Hepatocyte (in vitro differentiated cells): Measurements from ENCODE around the gene MAPK8IP3. TPM values are rescaled to one million over a fixed set of nuclear protein-coding genes. Genes with fewer than 3 reads are reported as not detected.

Source experiments
- DNase-seq: peaks from one replicate; pipeline ENCODE4 v3.0.0-alpha.2; 2016; ENCODE audit warnings: low spot score
- H2AFZ ChIP-seq: fragments of 200-600 bp; sonication (generic); 2 replicates; pipeline ENCODE4 v1.6.0; 2016; ENCODE audit warnings: antibody characterized with exemption, mild to moderate bottlenecking
- H3K27ac ChIP-seq: fragments of 200-600 bp; sonication (generic); 2 replicates; pipeline ENCODE4 v1.5.1; 2016; ENCODE audit warnings: mild to moderate bottlenecking
- H3K27me3 ChIP-seq: fragments of 200-600 bp; sonication (generic); 2 replicates; pipeline ENCODE4 v1.6.1; 2016
- H3K36me3 ChIP-seq: fragments of 200-600 bp; sonication (generic); replicated peaks from 2 replicates; pipeline ENCODE4 v1.5.1; 2016; ENCODE audit warnings: low read depth; ENCODE audit not compliant: insufficient read depth
- H3K4me1 ChIP-seq: fragments of 200-600 bp; sonication (generic); 2 replicates; pipeline ENCODE4 v1.5.1; 2016; ENCODE audit warnings: mild to moderate bottlenecking, moderate library complexity; ENCODE audit not compliant: insufficient read depth
- H3K4me2 ChIP-seq: fragments of 200-600 bp; sonication (generic); 2 replicates; pipeline ENCODE4 v1.6.0; 2016
- H3K4me3 ChIP-seq: fragments of 200-600 bp; sonication (generic); 2 replicates; pipeline ENCODE4 v1.5.1; 2016; ENCODE audit warnings: mild to moderate bottlenecking
- H3K79me2 ChIP-seq: fragments of 200-600 bp; sonication (generic); 2 replicates; pipeline ENCODE4 v1.6.0; 2017; ENCODE audit warnings: mild to moderate bottlenecking
- H3K9me2 ChIP-seq: fragments of 200-600 bp; sonication (generic); replicated peaks from 2 replicates; pipeline ENCODE4 v1.6.0; 2017; ENCODE audit warnings: mild to moderate bottlenecking; ENCODE audit not compliant: insufficient read depth
- H3K9me3 ChIP-seq: fragments of 200-600 bp; sonication (generic); 2 replicates; pipeline ENCODE4 v1.5.1; 2016; ENCODE audit warnings: low read depth, mild to moderate bottlenecking
- H4K20me1 ChIP-seq: fragments of 200-600 bp; sonication (generic); 2 replicates; pipeline ENCODE4 v1.6.0; 2016; ENCODE audit warnings: mild to moderate bottlenecking; ENCODE audit not compliant: insufficient read depth, poor library complexity, severe bottlenecking
- CTCF ChIP-seq: fragments of 200-600 bp; sonication (generic); IDR thresholded peaks from 2 replicates; pipeline ENCODE4 v1.5.1; 2016; ENCODE audit warnings: antibody characterized with exemption, mild to moderate bottlenecking; ENCODE audit not compliant: poor library complexity
- EZH2 ChIP-seq: fragments of 200-600 bp; sonication (generic); IDR thresholded peaks from 2 replicates; pipeline ENCODE4 v1.6.1; 2016; ENCODE audit warnings: antibody characterized with exemption, mild to moderate bottlenecking, borderline replicate concordance
- EZH2phosphoT487 ChIP-seq: fragments of 200-600 bp; sonication (generic); IDR thresholded peaks from one replicate; pipeline ENCODE4 v1.6.1; 2018; ENCODE audit warnings: antibody characterized with exemption, mild to moderate bottlenecking, low read depth, moderate library complexity; ENCODE audit not compliant: unreplicated experiment, severe bottlenecking
- WGBS: methylation state at CpG from one replicate; pipeline ENCODE4 v1.1.6; 2016; ENCODE audit warnings: low lambda C conversion rate; ENCODE audit errors: missing lambda C conversion rate; 5-methylcytosine and 5-hydroxymethylcytosine counted together
- polyA plus RNA-seq: library from polyadenylated mRNA; unstranded; fragments of >200 nt; fragmentation: Nextera tagmentation; extraction: Ambion mirVana; gene quantifications from 2 replicates; pipeline ENCODE4 v1.2.1, GENCODE V29; 2016
- total RNA-seq: library from RNA; depleted of rRNA; stranded (reverse); fragments of >200 nt; gene quantifications from 2 replicates; pipeline ENCODE4 v1.2.3, GENCODE V29; 2014

MAPK8IP3 gene
- total and polyA plus RNA-seq, 2 experiments from 2014 or later = 42.3 to 44.9 TPM

DNA sequence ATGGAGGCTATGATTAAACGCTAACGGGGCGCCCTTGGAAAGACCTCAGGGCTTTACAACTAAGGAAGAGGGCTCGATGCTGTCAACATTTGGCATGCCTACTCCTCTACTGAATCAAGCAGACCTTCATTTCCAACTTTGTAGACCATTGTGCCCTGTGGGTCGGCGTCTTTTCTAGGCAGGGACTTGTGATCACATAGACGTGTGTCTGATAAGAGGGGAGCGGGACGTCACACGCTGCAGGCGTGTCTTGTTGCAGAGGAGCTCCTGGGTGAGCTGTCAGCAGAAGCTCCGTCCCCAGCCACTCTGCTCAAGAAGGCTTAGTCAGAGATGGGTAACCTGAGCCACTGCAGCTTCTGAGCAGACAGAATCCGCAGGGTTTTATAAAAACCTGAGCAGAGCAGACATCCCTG lies 2.8 kb downstream of the MAPK8IP3 start:
- peak; percentile 25 for DNase-seq
- 85% methylated on average over 13 of the region's 13 CpGs for WGBS
- Histone ChIP-seq H4K20me1 (peaks cover 56% of the 10 kb centered on the region), H3K27ac (no peak overlapping the region), H2AFZ (no peak overlapping the region), H3K9me2 (no peaks in the 10 kb centered on the region), H3K4me2 (peak overlapping the region; percentile 96), H3K4me3 (no peak overlapping the region), H3K79me2 (peaks cover 82% of the 10 kb centered on the region), H3K36me3 (no peaks in the 10 kb centered on the region), H3K4me1 (peaks cover 13% of the 10 kb centered on the region), H3K27me3 (no peaks in the 10 kb centered on the region), H3K9me3 (no peaks in the 10 kb centered on the region)
- TF ChIP-seq EZH2phosphoT487 (no peak), CTCF (no peak), EZH2 (no peak)

DNA sequence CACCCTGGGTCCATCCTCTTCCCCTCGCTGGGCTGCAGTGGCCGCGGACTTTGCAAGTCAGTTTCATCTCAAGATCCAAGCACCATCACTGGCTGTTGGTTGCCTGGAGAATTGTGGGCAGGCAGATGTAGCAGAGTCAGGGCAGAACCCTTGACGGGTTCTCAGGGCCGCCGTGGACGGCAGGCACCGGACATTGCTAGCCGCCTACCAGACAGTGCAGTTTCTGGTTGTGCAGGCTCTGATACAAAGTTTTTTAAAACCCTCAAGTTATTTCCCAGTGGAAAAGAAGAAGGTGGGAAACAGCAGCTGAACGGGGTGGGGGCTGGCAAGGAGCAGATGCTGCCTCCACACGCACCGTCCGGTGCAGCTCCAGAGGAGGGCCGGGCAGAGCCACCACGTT lies 3.4 kb downstream of the MAPK8IP3 start:
- no peak overlapping the region for H2AFZ ChIP-seq
- DNase-seq = no peak
- H3K9me2 ChIP-seq = no peaks in the 10 kb centered on the region
- peaks cover 13% of the 10 kb centered on the region for H3K4me1 ChIP-seq
- H3K4me3 ChIP-seq = no peak overlapping the region
- peaks cover 61% of the 10 kb centered on the region for H4K20me1 ChIP-seq
- H3K4me2 ChIP-seq = no peak overlapping the region
- no peaks in the 10 kb centered on the region for H3K36me3 ChIP-seq
- no peaks in the 10 kb centered on the region for H3K9me3 ChIP-seq
- no peak overlapping the region for H3K27ac ChIP-seq
- 96% methylated on average over 15 of the region's 15 CpGs for WGBS
- H3K27me3 ChIP-seq = no peaks in the 10 kb centered on the region
- peaks cover 87% of the 10 kb centered on the region for H3K79me2 ChIP-seq
- TF ChIP-seq CTCF = no peak

DNA sequence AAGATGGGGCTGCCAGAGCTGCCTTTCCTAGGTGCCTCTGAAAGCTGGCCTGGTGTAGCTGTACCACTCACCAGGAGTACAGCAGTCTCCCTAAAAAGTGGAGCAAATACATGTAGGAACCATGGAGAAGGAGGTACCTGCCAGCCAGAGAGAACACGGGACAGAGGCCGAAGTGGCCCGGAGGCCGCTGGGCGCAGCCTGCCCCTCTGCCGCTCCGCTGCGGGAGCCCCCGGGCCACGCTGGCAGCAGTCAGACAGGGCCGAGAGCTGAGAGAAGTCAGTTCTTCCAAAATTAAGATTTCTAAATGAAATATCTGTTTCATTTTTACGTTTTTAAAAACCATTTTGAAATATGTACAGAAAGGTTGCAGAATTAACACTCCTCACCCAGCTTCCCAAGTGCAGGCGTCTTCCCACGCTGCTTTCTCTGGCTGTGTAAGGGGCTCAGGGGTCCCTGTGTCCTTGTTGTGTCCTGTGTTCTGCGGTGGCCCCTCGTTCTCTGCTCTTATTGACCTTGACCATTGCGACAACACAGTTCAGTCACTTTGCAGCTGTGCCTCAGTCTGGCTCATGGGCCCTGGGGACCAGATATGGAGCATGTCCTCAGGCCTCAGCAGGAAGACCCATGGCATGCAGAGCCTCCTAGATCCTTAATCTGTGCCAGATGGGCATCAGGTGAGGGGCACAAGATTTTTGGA lies 5.0 kb downstream of the MAPK8IP3 start:
- H3K79me2 ChIP-seq = peaks cover 97% of the 10 kb centered on the region
- peaks cover 73% of the 10 kb centered on the region for H4K20me1 ChIP-seq
- H3K9me3 ChIP-seq = no peaks in the 10 kb centered on the region
- TF ChIP-seq EZH2 (no peak), CTCF (no peak), EZH2phosphoT487 (no peak)
- H3K36me3 ChIP-seq = no peaks in the 10 kb centered on the region
- H3K4me2 ChIP-seq = no peak overlapping the region
- H2AFZ ChIP-seq = no peak overlapping the region
- H3K27ac ChIP-seq = no peak overlapping the region
- DNase-seq = no peak
- no peaks in the 10 kb centered on the region for H3K9me2 ChIP-seq
- WGBS = 95% methylated on average over 17 of the region's 17 CpGs
- H3K4me3 ChIP-seq = no peak overlapping the region
- H3K4me1 ChIP-seq = peaks cover 13% of the 10 kb centered on the region
- H3K27me3 ChIP-seq = no peaks in the 10 kb centered on the region
